IMR-90 (cell line): ENCODE data around the gene B3GAT1. TPM values are rescaled to one million over a fixed set of nuclear protein-coding genes. Genes with fewer than 3 reads are reported as not detected.

ENCODE experiments used
- ATAC-seq: fragments of 200-7000 bp; cut with Tn5 transposase; 2 replicates; pipeline ENCODE4 v1.9.1; 2020; ENCODE audit warnings: low read depth, mild to moderate bottlenecking, moderate library complexity
- BruUV-seq: library from RNA; stranded (reverse); fragments of 400-500 nt; replicated peaks from 2 replicates; lab custom pipeline; 2021; lab: Mats Ljungman, UMichigan
- CTCF ChIA-PET: fragments of 300-600 bp; formaldehyde crosslinking; extraction: SDS; loops from one replicate; lab custom pipeline; 2021; ENCODE audit warnings: antibody characterized with exemption; lab: Yijun Ruan, JAX
- POLR2A ChIA-PET: fragments of 300-600 bp; sonication (Branson Sonifier 250); formaldehyde crosslinking; loops from one replicate; lab custom pipeline; 2022; ENCODE audit warnings: antibody characterized with exemption; ENCODE audit not compliant: unreplicated experiment; lab: Charles Lee
- DNase-seq: peaks from one replicate; pipeline ENCODE4 v3.0.0; 2013
- H2AFZ ChIP-seq: replicated peaks from 2 replicates; pipeline ENCODE3; 2013; ENCODE audit warnings: low read length, mild to moderate bottlenecking; ENCODE audit not compliant: poor library complexity
- H2AK5ac ChIP-seq: 2 replicates; pipeline ENCODE4 v1.6.1; 2013; ENCODE audit warnings: low read depth, low read length, inconsistent platforms
- H2AK9ac ChIP-seq: replicated peaks from 2 replicates; pipeline ENCODE3; 2013; ENCODE audit warnings: mild to moderate bottlenecking, low read depth, low read length, moderate library complexity; ENCODE audit not compliant: poor library complexity
- H2BK120ac ChIP-seq: 2 replicates; pipeline ENCODE4 v1.6.1; 2013; ENCODE audit warnings: low read depth, low read length, inconsistent platforms
- H2BK15ac ChIP-seq: 3 replicates; pipeline ENCODE4 v1.6.1; 2013; ENCODE audit warnings: low read depth, low read length, inconsistent platforms
- H2BK20ac ChIP-seq: 2 replicates; pipeline ENCODE4 v1.6.1; 2013; ENCODE audit warnings: low read depth, mild to moderate bottlenecking, inconsistent platforms, low read length, moderate library complexity
- H2BK5ac ChIP-seq: 2 replicates; pipeline ENCODE4 v1.6.1; 2013; ENCODE audit warnings: mild to moderate bottlenecking, low read depth, low read length, inconsistent platforms; ENCODE audit not compliant: poor library complexity, severe bottlenecking
- H3K14ac ChIP-seq: replicated peaks from 2 replicates; pipeline ENCODE4 v1.6.1; 2013; ENCODE audit warnings: low read depth, low read length, inconsistent platforms
- H3K18ac ChIP-seq: 2 replicates; pipeline ENCODE4 v1.6.1; 2013; ENCODE audit warnings: low read depth, low read length, control low read depth
- H3K23ac ChIP-seq: 2 replicates; pipeline ENCODE4 v1.6.1; 2013; ENCODE audit warnings: low read depth, low read length, inconsistent platforms
- H3K27ac ChIP-seq: 2 replicates; pipeline ENCODE4 v1.5.1; 2013; ENCODE audit warnings: mild to moderate bottlenecking, control low read depth, low read length; ENCODE audit not compliant: insufficient read depth
- H3K27me3 ChIP-seq: 2 replicates; pipeline ENCODE4 v1.6.1; 2013; ENCODE audit warnings: low read length; ENCODE audit not compliant: control insufficient read depth, insufficient read depth
- H3K36me3 ChIP-seq: 2 replicates; pipeline ENCODE4 v1.6.1; 2013; ENCODE audit warnings: low read length, mixed read lengths; ENCODE audit not compliant: control insufficient read depth, insufficient read depth
- H3K4ac ChIP-seq: 2 replicates; pipeline ENCODE4 v1.6.1; 2013; ENCODE audit warnings: low read depth, low read length, inconsistent platforms
- H3K4me1 ChIP-seq: 2 replicates; pipeline ENCODE4 v1.6.1; 2013; ENCODE audit warnings: low read length, mixed read lengths; ENCODE audit not compliant: control insufficient read depth, insufficient read depth
- H3K4me2 ChIP-seq: 2 replicates; pipeline ENCODE4 v1.6.1; 2013; ENCODE audit warnings: low read depth, mild to moderate bottlenecking, control low read depth, low read length, moderate library complexity
- H3K4me3 ChIP-seq: 2 replicates; pipeline ENCODE4 v1.5.1; 2013; ENCODE audit warnings: low read depth, mild to moderate bottlenecking, control low read depth, low read length, moderate library complexity; ENCODE audit not compliant: insufficient read depth
- H3K56ac ChIP-seq: 2 replicates; pipeline ENCODE4 v1.6.1; 2013; ENCODE audit warnings: low read length, inconsistent platforms; ENCODE audit not compliant: insufficient read depth; ENCODE audit errors: extremely low read depth
- H3K79me1 ChIP-seq, 2 experiments: 2 replicates each; pipeline ENCODE4 v1.6.1; 2013; ENCODE audit warnings: low read length in 2 of 2, inconsistent platforms in 1 of 2, low read depth in 1 of 2
- H3K9ac ChIP-seq: 2 replicates; pipeline ENCODE4 v1.6.1; 2013; ENCODE audit warnings: low read depth, low read length, control low read depth
- H3K9me1 ChIP-seq: 2 replicates; pipeline ENCODE4 v1.6.1; 2013; ENCODE audit warnings: low read length, inconsistent platforms; ENCODE audit not compliant: insufficient read depth
- H3K9me3 ChIP-seq: 2 replicates; pipeline ENCODE4 v1.6.1; 2013; ENCODE audit warnings: low read length; ENCODE audit not compliant: control insufficient read depth, insufficient read depth
- H4K20me1 ChIP-seq: 2 replicates; pipeline ENCODE4 v1.6.1; 2013; ENCODE audit warnings: low read length, inconsistent platforms; ENCODE audit not compliant: insufficient read depth
- H4K5ac ChIP-seq: 2 replicates; pipeline ENCODE4 v1.6.1; 2013; ENCODE audit warnings: mild to moderate bottlenecking, low read depth, low read length, control low read depth
- H4K8ac ChIP-seq, 2 experiments: 2 replicates each; pipeline ENCODE4 v1.6.1; 2013; ENCODE audit warnings: low read depth in 2 of 2, low read length in 2 of 2, control low read depth in 1 of 2, inconsistent platforms in 1 of 2
- H4K91ac ChIP-seq: 2 replicates; pipeline ENCODE4 v1.6.1; 2013; ENCODE audit warnings: low read depth, low read length, inconsistent platforms; ENCODE audit not compliant: insufficient read depth
- CEBPB ChIP-seq: IDR thresholded peaks from 2 replicates; pipeline ENCODE4 v1.6.1; 2012; ENCODE audit warnings: low read depth, low read length, improper control_type of control experiment
- CHD1 ChIP-seq: IDR thresholded peaks from 2 replicates; pipeline ENCODE4 v1.6.1; 2012; ENCODE audit warnings: low read depth, low read length, improper control_type of control experiment
- RFX5 ChIP-seq: IDR thresholded peaks from 2 replicates; pipeline ENCODE4 v1.8.0; 2012; ENCODE audit warnings: low read depth, mild to moderate bottlenecking, low read length, moderate library complexity
- SMC3 ChIP-seq: fragments of 150-350 bp; IDR thresholded peaks from 2 replicates; pipeline ENCODE4 v1.6.1; 2016; ENCODE audit warnings: low read depth, mild to moderate bottlenecking, antibody characterized with exemption, low read length, moderate library complexity
- WGBS, 2 experiments: methylation state at CpG; one replicate each; pipeline versions ENCODE4 v1.1.5 to v1.1.7; 2013; ENCODE audit warnings: missing lambda C conversion rate in 2 of 2; ENCODE audit not compliant: insufficient read length in 1 of 2; ENCODE audit errors: extremely low coverage in 2 of 2; 5-methylcytosine and 5-hydroxymethylcytosine counted together
- dilution Hi-C: fragments of 300-500 bp; cut with HindIII; formaldehyde crosslinking; loops from one replicate; pipeline ENCODE4 v1.14.3; 2018; ENCODE audit warnings: low sequenced_read_pairs; ENCODE audit not compliant: unreplicated experiment
- in situ Hi-C: fragments of 300-500 bp; cut with MboI; formaldehyde crosslinking; loops from 3 replicates; pipeline ENCODE4 v1.14.3; 2019; ENCODE audit warnings: low sequenced_read_pairs, inconsistent platforms, mixed read lengths
- intact Hi-C: fragments of 100-400 bp; cut with micrococcal nuclease; formaldehyde crosslinking; loops from 2 replicates; pipeline ENCODE4 v1.10.0; 2022
- polyA plus RNA-seq, 3 experiments: library from polyadenylated mRNA; depleted of rRNA; stranded (reverse); fragments of >200 nt; gene quantifications; 2 replicates each; pipeline ENCODE4 v1.2.3, GENCODE V29; 2012; ENCODE audit warnings: low replicate concordance in 1 of 3
- total RNA-seq: library from RNA; depleted of rRNA; stranded (reverse); fragments of >200 nt; gene quantifications from 2 replicates; pipeline ENCODE4 v1.2.3, GENCODE V29; 2012

Gene B3GAT1
- total and polyA plus RNA-seq, 2 of the 4 experiments (the other 2 are of a cell fraction): not detected

- no peak overlapping the region for H3K4me2 ChIP-seq
- H3K36me3 ChIP-seq: no peaks in the 10 kb centered on the region
- H3K27ac ChIP-seq: no peak overlapping the region
- no peak overlapping the region for H2AK5ac ChIP-seq
- no peaks in the 10 kb centered on the region for H3K79me1 ChIP-seq
- H3K4me3 ChIP-seq: no peak overlapping the region
- H3K9me1 ChIP-seq: no peaks in the 10 kb centered on the region
- H4K91ac ChIP-seq: no peak overlapping the region
- BruUV-seq: no TSS peak
- H2AK9ac ChIP-seq: no peak overlapping the region
- TF ChIP-seq RFX5: no peak
- TF ChIP-seq CHD1: no peak
- no peak for TF ChIP-seq CEBPB
- TF ChIP-seq SMC3: no peak
- POLR2A ChIA-PET: no interaction called here
- no peak overlapping the region for H2BK5ac ChIP-seq
- H3K9me3 ChIP-seq: peaks cover 56% of the 10 kb centered on the region
- no peak for ATAC-seq
- no peak overlapping the region for H3K4ac ChIP-seq
- H3K56ac ChIP-seq: no peak overlapping the region
- no peak for DNase-seq
- H3K23ac ChIP-seq: no peak overlapping the region
- in situ Hi-C loops (no loop called here), intact Hi-C loops (no loop called here), dilution Hi-C loops (no loop called here)
- H3K27me3 ChIP-seq: no peaks in the 10 kb centered on the region
- H4K5ac ChIP-seq: no peak overlapping the region
- H3K9ac ChIP-seq: no peak overlapping the region
- no peak overlapping the region for H2BK20ac ChIP-seq
- no peaks in the 10 kb centered on the region for H4K20me1 ChIP-seq
- no peak overlapping the region for H3K18ac ChIP-seq
- H2AFZ ChIP-seq: no peak overlapping the region
- no peak overlapping the region for H4K8ac ChIP-seq
- H2BK120ac ChIP-seq: no peak overlapping the region
- H3K4me1 ChIP-seq: no peaks in the 10 kb centered on the region
- H3K14ac ChIP-seq: no peak overlapping the region
- no CpG with 5 or more reads among the region's 4 CpGs for WGBS, 2 experiments
- H2BK15ac ChIP-seq: no peak overlapping the region
- CTCF ChIA-PET: no interaction called here
Measured at GRCh38 chr11:134380785-134381184, 31.3 kb downstream of the B3GAT1 start.
